DOHH2 (cell line): ENCODE results near the gene RBM28.

Experiments used
- EZH2phosphoT487 ChIP-seq: fragments of 200-600 bp; sonication (generic); IDR thresholded peaks from 2 replicates; pipeline ENCODE4 v1.6.1; 2017; ENCODE audit warnings: borderline replicate concordance, mild to moderate bottlenecking, antibody characterized with exemption, low read length, moderate library complexity, mixed read lengths
- TF ChIP-seq, protein P1 (sequence below): fragments of 200-600 bp; sonication (generic); IDR thresholded peaks from one replicate; pipeline ENCODE4 v1.5.1; 2014; ENCODE audit warnings: antibody characterized with exemption, mild to moderate bottlenecking, low read depth, low read length; ENCODE audit not compliant: poor library complexity, severe bottlenecking

- TF ChIP-seq, protein P1, sequence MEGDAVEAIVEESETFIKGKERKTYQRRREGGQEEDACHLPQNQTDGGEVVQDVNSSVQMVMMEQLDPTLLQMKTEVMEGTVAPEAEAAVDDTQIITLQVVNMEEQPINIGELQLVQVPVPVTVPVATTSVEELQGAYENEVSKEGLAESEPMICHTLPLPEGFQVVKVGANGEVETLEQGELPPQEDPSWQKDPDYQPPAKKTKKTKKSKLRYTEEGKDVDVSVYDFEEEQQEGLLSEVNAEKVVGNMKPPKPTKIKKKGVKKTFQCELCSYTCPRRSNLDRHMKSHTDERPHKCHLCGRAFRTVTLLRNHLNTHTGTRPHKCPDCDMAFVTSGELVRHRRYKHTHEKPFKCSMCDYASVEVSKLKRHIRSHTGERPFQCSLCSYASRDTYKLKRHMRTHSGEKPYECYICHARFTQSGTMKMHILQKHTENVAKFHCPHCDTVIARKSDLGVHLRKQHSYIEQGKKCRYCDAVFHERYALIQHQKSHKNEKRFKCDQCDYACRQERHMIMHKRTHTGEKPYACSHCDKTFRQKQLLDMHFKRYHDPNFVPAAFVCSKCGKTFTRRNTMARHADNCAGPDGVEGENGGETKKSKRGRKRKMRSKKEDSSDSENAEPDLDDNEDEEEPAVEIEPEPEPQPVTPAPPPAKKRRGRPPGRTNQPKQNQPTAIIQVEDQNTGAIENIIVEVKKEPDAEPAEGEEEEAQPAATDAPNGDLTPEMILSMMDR, result no peak
- no peak for TF ChIP-seq EZH2phosphoT487
These were observed 20.0 kb downstream of the RBM28 start for GRCh38 chr7:128323459-128324367.
